NCI-H748 (cell line): ENCODE data around the gene RILPL2.
"Not testable (repeated sequence)": the region's sequence is repeated elsewhere in the genome, so short reads cannot be mapped to it uniquely, and the experiment has no call there.

ENCODE experiments used
- DNase-seq: peaks from one replicate; lab custom pipeline; 2025; ENCODE audit not compliant: unreplicated experiment; lab: John Stamatoyannopoulos, UW

RILPL2 gene

GRCh38 chr12:123436017-123436964, at the start of gene RILPL2:
Gene RILPL2 (minus strand): TSS chr12:123436684. CDS start chr12:123436420, 264 bp downstream.
- peak; percentile 65 for DNase-seq

DNA sequence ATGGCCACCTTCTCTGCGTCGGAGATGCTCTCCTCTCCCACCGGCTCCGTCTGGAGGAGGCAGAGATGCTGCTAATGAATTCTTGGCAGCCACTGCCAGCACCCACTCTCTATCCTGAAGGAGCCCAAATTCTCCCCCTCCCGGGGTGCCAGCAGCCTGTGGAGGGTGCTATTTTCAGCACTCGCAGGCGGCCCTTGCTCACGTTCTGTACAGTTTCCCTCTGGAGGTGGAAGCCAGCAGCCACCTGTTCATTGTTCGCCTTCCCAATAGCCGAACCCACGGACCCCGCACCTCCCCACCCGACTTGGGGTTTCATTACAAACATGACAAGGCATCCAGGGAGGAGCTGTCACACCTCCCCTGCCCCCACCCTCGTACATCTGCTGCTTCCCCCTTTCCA, 49.3 kb upstream of the RILPL2 start:
- no peak for DNase-seq

GRCh38 chr12:123483602-123484248, 47.2 kb upstream of the RILPL2 start:
- no peak for DNase-seq

- DNase-seq, result no peak
Observed at GRCh38 chr12:123482876-123483275, 46.4 kb upstream of the RILPL2 start.

- DNase-seq, result not testable (repeated sequence)
Observed at GRCh38 chr12:123481251-123481650, 44.8 kb upstream of the RILPL2 start.

GRCh38 chr12:123479442-123480180, 43.1 kb upstream of the RILPL2 start:
- DNase-seq, result no peak

DNA sequence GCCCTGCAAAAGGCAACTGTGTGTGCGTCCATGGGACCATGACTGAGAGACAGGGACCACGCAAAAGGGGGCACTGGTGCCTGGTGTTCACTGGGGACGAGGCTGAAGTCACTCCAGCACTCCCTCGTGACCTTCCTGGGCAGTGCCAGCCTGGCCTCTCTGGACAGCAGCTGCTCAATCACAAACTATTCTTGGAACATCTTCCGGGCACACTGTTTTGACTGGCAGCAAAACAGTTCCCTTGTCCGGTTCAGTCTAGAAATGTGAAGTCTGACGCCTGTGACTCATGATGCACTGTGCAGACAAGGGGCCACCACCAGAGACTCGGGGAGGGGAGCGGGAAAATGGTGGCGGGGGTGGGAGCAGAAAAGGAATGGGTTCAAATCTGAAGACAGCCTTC, 42.3 kb upstream of the RILPL2 start:
- no peak for DNase-seq

GRCh38 chr12:123478069-123478468, 41.6 kb upstream of the RILPL2 start:
- no peak for DNase-seq

DNA sequence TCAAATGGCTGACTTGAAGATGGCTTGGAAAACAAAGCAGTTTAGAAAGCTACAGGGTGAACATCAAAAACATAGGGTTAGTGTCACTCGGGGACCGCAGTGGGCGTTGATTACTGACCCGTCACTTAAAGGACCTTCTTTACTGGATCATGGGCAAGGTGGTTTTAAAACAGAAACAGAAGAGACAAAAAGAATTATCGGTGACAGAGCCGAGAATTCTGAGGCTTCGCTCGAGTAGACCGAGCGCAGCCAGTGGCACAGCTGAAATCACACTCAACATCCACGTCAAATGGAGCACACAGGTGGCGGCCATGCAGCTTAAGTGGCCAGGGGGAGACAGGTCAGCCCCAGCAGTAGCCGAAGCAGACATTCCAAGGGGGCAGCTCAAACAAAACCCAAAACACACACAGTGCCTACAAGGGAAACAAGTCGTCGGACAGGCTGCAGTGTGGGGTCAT, 38.8 kb upstream of the RILPL2 start:
- DNase-seq, result no peak

DNA sequence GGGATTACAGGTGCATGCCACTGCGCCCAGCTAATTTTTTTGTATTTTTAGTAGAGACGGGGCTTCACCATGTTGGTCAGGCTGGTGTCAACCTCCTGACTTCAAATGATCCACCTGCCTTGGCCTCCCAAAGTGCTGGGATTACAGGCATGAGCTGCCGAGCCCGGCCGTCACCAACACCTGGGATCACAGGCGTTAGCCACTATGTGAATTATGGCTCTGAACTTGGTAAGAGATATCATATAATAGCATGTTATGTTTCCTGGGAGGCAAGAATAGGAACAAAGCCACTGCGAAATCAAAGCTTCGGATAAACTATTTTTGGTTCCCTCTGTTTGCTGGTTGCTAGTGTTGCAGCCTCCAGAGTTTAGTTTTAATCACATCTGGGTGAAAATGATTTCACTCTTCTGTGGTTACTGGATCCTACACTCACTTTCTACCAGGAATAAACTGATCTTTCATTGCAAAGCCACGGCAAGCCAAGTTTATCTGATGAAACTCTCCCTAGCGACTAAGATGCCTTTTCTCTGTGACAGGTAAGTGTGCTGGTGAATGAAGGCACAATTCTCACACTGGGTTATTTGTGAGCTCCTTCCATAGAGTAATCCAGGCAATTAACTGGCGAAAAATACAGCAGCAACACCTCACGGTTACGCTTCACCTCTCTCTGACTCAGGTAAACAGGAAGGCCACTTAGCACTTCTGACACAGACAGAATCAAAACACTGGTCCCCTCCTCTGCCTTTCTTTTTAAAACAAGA, 38.2 kb upstream of the RILPL2 start:
- DNase-seq, result no peak

- no peak for DNase-seq
Observed at GRCh38 chr12:123472438-123472849, 36.0 kb upstream of the RILPL2 start.

DNA sequence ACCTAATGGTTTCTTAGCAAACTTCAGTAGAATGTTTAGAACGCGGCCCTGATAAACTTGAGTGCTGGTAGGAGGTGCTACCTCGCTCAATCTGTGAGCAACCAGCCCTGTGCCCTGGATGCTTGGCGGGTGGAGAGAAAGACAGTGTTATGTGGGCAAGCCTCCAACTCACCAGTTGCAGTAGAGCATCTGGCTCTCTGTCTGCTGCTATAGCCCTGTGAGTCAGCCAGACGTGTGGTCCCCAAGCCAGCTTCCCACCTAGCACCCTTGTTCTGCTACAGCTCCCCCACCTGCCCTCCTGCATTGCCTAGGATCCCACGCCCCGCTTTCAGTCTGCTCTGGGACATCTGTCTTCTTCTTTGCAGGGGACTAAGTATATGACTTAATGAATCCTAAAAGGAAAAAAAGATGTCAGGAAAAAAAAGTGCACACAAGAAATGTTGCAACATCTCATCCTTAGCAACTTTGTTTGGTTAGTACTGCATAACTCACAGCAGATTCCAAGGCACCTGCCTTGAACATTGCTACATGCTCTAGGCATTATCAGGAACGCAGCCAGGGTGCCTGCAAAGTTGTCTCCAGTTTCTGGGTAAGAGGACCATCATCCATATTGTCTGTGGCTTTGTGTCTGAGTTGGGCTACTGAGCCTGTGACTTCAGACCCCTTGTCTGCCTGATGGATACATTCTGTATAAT, 35.0 kb upstream of the RILPL2 start:
- DNase-seq, result no peak

DNA sequence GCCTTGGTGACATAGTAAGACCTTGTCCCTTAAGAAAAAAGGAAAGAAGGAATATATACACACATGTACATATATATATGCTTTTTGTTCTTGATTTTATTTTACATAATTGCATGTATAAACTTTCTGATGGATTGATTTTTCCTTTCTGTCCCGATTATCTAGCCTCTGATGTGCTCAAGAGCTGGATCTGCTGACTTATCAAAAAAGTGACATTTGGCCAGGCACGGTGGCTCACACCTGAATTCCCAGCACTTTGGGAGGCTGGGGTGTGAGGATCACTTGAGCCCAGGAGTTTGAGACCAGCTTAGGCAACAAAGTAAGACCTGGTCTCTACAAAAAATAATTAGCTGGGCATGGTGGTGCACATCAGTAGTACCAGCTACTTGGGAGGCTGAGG, 33.5 kb upstream of the RILPL2 start:
- no peak for DNase-seq

GRCh38 chr12:123468786-123469185, 32.3 kb upstream of the RILPL2 start:
- DNase-seq, result no peak

DNA sequence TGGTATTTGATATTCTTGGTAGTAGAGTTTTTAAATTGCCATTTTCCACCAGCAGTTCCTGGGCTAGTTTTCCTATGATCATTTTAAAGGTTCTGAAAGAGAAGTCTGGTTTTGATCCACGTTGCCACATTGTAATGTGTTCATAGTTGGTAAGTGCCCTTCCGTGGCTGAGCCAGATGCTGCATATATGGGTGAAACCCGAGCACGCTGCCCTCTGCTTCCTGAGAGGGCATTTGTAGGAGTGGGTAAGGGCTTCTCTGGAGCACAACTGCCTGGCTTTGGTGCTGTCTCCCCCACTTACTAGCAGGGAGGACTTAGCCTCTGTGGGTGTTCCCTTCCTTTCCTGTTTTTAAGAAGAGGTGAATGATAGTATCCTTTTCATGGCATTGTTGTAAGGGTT, 28.6 kb upstream of the RILPL2 start:
- no peak for DNase-seq

DNA sequence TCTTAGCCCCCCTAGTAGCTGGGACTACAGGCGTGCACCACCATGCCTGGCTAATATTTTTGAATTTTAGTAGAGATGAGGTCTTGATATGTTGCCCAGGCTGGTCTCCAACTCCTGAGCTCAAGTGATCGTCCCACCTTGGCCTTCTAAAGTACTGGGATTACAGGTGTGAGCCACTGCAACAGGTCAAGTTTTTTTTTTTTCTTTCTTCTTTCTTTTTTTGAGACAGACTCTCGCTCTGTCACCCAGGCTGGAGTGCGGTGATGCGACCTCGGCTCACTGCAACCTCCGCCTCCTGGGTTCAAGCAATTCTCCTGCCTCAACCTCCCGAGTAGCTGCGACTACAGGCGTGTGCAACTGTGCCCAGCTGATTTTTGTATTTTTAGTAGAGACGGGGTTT, 26.7 kb upstream of the RILPL2 start:
- DNase-seq, result not testable (repeated sequence)

- peak; percentile 91 for DNase-seq
Observed at GRCh38 chr12:123457980-123458779, 21.7 kb upstream of the RILPL2 start, which contains the start of gene SNRNP35. Gene SNRNP35 (plus strand): TSS chr12:123458139. CDS start chr12:123465541, 7,402 bp downstream.

GRCh38 chr12:123453165-123453564, 16.7 kb upstream of the RILPL2 start:
- DNase-seq, result peak; percentile 39

- not testable (repeated sequence) for DNase-seq
Observed at GRCh38 chr12:123452276-123452550, 15.7 kb upstream of the RILPL2 start.
